ENCODE data around the gene CSNK1A1L.

GRCh38 chr13:37109051-37109678, 3.7 kb upstream of the CSNK1A1L start:
- TF ChIP-seq, protein P1, sequence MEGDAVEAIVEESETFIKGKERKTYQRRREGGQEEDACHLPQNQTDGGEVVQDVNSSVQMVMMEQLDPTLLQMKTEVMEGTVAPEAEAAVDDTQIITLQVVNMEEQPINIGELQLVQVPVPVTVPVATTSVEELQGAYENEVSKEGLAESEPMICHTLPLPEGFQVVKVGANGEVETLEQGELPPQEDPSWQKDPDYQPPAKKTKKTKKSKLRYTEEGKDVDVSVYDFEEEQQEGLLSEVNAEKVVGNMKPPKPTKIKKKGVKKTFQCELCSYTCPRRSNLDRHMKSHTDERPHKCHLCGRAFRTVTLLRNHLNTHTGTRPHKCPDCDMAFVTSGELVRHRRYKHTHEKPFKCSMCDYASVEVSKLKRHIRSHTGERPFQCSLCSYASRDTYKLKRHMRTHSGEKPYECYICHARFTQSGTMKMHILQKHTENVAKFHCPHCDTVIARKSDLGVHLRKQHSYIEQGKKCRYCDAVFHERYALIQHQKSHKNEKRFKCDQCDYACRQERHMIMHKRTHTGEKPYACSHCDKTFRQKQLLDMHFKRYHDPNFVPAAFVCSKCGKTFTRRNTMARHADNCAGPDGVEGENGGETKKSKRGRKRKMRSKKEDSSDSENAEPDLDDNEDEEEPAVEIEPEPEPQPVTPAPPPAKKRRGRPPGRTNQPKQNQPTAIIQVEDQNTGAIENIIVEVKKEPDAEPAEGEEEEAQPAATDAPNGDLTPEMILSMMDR (IDR thresholded peaks at IDR 0.05): peak; percentile 38 to 83 (median 69)
- TF ChIP-seq POLR2A (IDR thresholded peaks at IDR 0.05): no peak

Measured in heart left ventricle (tissue), 13 donors.